SK-N-SH treated with all-trans-retinoic acid at 6 μM for 48 hours (cell line): ENCODE measurements around the gene DENND1A.

Experiments used
- ATAC-seq: fragments of 200-7000 bp; cut with Tn5 transposase; 3 replicates; pipeline ENCODE4 v1.9.1; 2020; ENCODE audit warnings: mild to moderate bottlenecking, moderate library complexity
- ARNTL ChIP-seq: fragments of 450-650 bp; formaldehyde crosslinking; IDR thresholded peaks from 2 replicates; pipeline ENCODE4 v1.5.0; 2020; ENCODE audit warnings: low read depth, mild to moderate bottlenecking, moderate library complexity, borderline replicate concordance
- BACH2 ChIP-seq: fragments of 250-450 bp; sonication (Bioruptor Pico); IDR thresholded peaks from 2 replicates; pipeline ENCODE4 v1.9.0; 2021; ENCODE audit warnings: mild to moderate bottlenecking, borderline replicate concordance
- CSDC2 ChIP-seq: fragments of 250-450 bp; sonication (Bioruptor Pico); IDR thresholded peaks from 2 replicates; pipeline ENCODE4 v1.5.0; 2020; ENCODE audit warnings: mild to moderate bottlenecking, moderate library complexity
- CSRNP3 ChIP-seq: fragments of 250-450 bp; sonication (Bioruptor Pico); IDR thresholded peaks from 2 replicates; pipeline ENCODE4 v1.5.1; 2021; ENCODE audit warnings: mild to moderate bottlenecking, moderate library complexity
- ESRRG ChIP-seq: fragments of 250-450 bp; sonication (Bioruptor Pico); IDR thresholded peaks from 2 replicates; pipeline ENCODE4 v1.6.1; 2021; ENCODE audit warnings: mild to moderate bottlenecking
- GLIS3 ChIP-seq: fragments of 250-450 bp; sonication (Bioruptor Pico); IDR thresholded peaks from 2 replicates; pipeline ENCODE4 v1.5.0; 2020; ENCODE audit warnings: mild to moderate bottlenecking, moderate library complexity
- ISL1 ChIP-seq: fragments of 250-450 bp; sonication (Bioruptor Pico); IDR thresholded peaks from 2 replicates; pipeline ENCODE4 v2.1.2; 2022; ENCODE audit warnings: mild to moderate bottlenecking, moderate library complexity
- PATZ1 ChIP-seq: fragments of 250-450 bp; sonication (Bioruptor Pico); IDR thresholded peaks from 2 replicates; pipeline ENCODE4 v1.8.0; 2020; ENCODE audit warnings: mild to moderate bottlenecking, moderate library complexity, borderline replicate concordance
- PPARA ChIP-seq: fragments of 250-450 bp; sonication (Bioruptor Pico); IDR thresholded peaks from 2 replicates; pipeline ENCODE4 v1.5.0; 2020; ENCODE audit warnings: mild to moderate bottlenecking, borderline replicate concordance
- RARB ChIP-seq: fragments of 250-450 bp; sonication (Bioruptor Pico); IDR thresholded peaks from 2 replicates; pipeline ENCODE4 v1.8.0; 2021; ENCODE audit warnings: mild to moderate bottlenecking, moderate library complexity
- SNAI2 ChIP-seq: fragments of 250-450 bp; sonication (Bioruptor Pico); IDR thresholded peaks from 2 replicates; pipeline ENCODE4 v1.5.0; 2020; ENCODE audit warnings: mild to moderate bottlenecking, moderate library complexity
- TCF4 ChIP-seq: fragments of 250-450 bp; sonication (Bioruptor Pico); IDR thresholded peaks from 2 replicates; pipeline ENCODE4 v1.8.0; 2021; ENCODE audit warnings: mild to moderate bottlenecking, moderate library complexity, borderline replicate concordance
- TOX ChIP-seq: fragments of 250-450 bp; sonication (Bioruptor Pico); IDR thresholded peaks from 2 replicates; pipeline ENCODE4 v1.8.0; 2021; ENCODE audit warnings: mild to moderate bottlenecking, moderate library complexity, borderline replicate concordance
- TSHZ2 ChIP-seq: fragments of 250-450 bp; sonication (Bioruptor Pico); IDR thresholded peaks from 2 replicates; pipeline ENCODE4 v1.5.0; 2020; ENCODE audit warnings: mild to moderate bottlenecking, moderate library complexity
- ZC3H10 ChIP-seq: fragments of 250-450 bp; sonication (Bioruptor Pico); IDR thresholded peaks from 2 replicates; pipeline ENCODE4 v1.5.1; 2021; ENCODE audit warnings: mild to moderate bottlenecking, moderate library complexity
- ZFP3 ChIP-seq: fragments of 250-450 bp; sonication (Bioruptor Pico); IDR thresholded peaks from 2 replicates; pipeline ENCODE4 v1.5.0; 2020; ENCODE audit warnings: mild to moderate bottlenecking, moderate library complexity
- ZFP30 ChIP-seq: fragments of 450-650 bp; formaldehyde crosslinking; IDR thresholded peaks from 2 replicates; pipeline ENCODE4 v1.5.0; 2022; ENCODE audit warnings: mild to moderate bottlenecking, moderate library complexity
- ZNF70 ChIP-seq: fragments of 450-650 bp; formaldehyde crosslinking; IDR thresholded peaks from 2 replicates; pipeline ENCODE4 v1.5.0; 2020; ENCODE audit warnings: mild to moderate bottlenecking, moderate library complexity
- ZNF8 ChIP-seq: fragments of 450-650 bp; formaldehyde crosslinking; IDR thresholded peaks from 2 replicates; pipeline ENCODE4 v1.5.0; 2020; ENCODE audit warnings: mild to moderate bottlenecking, moderate library complexity
- TF ChIP-seq, protein P1 (sequence below): fragments of 250-450 bp; sonication (Bioruptor Pico); IDR thresholded peaks from 2 replicates; pipeline ENCODE4 v1.8.0; 2021; ENCODE audit warnings: low read depth, mild to moderate bottlenecking, moderate library complexity, borderline replicate concordance
- TF ChIP-seq, protein P2 (sequence below): fragments of 250-450 bp; sonication (Bioruptor Pico); IDR thresholded peaks from 2 replicates; pipeline ENCODE4 v1.5.1; 2020; ENCODE audit warnings: low read depth, mild to moderate bottlenecking, moderate library complexity

Gene DENND1A

DNA sequence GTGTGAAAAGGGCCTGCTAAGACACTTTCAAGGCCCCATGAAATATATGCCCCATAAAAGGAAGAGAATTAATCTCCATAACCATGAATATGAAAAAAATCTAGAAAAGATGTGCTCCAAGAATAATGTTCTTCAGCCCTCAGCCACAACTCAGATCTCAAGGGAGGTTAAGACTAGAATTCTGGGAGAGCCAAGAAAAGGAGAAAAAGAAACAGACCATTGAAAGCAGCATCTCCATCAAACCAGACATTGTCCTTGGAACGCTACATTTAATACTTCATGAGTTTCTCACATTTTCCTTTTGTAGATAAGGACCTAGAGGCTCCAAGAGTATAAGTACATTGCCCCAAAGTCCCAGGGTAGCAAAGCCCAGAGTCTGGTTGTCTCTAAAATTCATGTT, 270.6 kb downstream of the DENND1A start:
- TF ChIP-seq PATZ1 (CRISPR knock-in tag) (no peak), ZNF70 (CRISPR knock-in tag) (no peak)
- ATAC-seq, result no peak

DNA sequence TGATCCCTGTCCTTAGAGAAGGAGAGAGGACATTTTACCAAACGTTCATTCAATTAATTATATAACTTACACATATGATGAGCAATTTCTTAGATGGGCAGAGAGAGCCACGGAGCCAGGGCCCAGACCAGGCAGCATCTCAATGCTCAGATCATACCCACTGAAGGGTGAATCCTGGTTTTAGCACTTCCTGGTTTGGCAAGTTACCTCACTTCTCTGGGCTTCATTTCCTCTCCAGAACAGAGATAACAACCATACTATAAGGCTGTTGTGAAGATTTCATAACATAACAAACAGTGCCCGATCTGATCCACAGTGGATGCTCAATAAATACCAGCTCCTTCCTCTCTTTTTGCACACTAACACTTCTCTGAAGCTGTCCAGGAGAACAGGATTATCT, 271.1 kb downstream of the DENND1A start:
- TF ChIP-seq RARB (no peak), CSRNP3 (no peak), TCF4 (CRISPR knock-in tag) (no peak), TOX (CRISPR knock-in tag) (no peak), PATZ1 (CRISPR knock-in tag) (no peak), BACH2 (no peak), ARNTL (no peak), PPARA (CRISPR knock-in tag) (no peak), ZNF70 (CRISPR knock-in tag) (no peak), SNAI2 (no peak), ISL1 (CRISPR knock-in tag) (no peak), ZNF8 (CRISPR knock-in tag) (no peak), GLIS3 (no peak), ZC3H10 (CRISPR knock-in tag) (no peak), ESRRG (CRISPR knock-in tag) (no peak), ZFP3 (CRISPR knock-in tag) (no peak), TSHZ2 (CRISPR knock-in tag) (no peak)
- TF ChIP-seq, protein P1, sequence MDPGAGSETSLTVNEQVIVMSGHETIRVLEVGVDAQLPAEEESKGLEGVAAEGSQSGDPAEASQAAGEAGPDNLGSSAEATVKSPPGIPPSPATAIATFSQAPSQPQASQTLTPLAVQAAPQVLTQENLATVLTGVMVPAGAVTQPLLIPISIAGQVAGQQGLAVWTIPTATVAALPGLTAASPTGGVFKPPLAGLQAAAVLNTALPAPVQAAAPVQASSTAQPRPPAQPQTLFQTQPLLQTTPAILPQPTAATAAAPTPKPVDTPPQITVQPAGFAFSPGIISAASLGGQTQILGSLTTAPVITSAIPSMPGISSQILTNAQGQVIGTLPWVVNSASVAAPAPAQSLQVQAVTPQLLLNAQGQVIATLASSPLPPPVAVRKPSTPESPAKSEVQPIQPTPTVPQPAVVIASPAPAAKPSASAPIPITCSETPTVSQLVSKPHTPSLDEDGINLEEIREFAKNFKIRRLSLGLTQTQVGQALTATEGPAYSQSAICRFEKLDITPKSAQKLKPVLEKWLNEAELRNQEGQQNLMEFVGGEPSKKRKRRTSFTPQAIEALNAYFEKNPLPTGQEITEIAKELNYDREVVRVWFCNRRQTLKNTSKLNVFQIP (CRISPR knock-in tag), result no peak
- TF ChIP-seq, protein P2, sequence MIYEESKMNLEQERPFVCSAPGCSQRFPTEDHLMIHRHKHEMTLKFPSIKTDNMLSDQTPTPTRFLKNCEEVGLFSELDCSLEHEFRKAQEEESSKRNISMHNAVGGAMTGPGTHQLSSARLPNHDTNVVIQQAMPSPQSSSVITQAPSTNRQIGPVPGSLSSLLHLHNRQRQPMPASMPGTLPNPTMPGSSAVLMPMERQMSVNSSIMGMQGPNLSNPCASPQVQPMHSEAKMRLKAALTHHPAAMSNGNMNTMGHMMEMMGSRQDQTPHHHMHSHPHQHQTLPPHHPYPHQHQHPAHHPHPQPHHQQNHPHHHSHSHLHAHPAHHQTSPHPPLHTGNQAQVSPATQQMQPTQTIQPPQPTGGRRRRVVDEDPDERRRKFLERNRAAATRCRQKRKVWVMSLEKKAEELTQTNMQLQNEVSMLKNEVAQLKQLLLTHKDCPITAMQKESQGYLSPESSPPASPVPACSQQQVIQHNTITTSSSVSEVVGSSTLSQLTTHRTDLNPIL, result no peak
- no peak for ATAC-seq

- no peak for ATAC-seq
- no peak for TF ChIP-seq CSDC2 (CRISPR knock-in tag)
- no peak for TF ChIP-seq ZFP30 (CRISPR knock-in tag)
- no peak for TF ChIP-seq GLIS3
- TF ChIP-seq CSRNP3, result no peak
- TF ChIP-seq BACH2, result no peak
- no peak for TF ChIP-seq ARNTL
- TF ChIP-seq TSHZ2 (CRISPR knock-in tag), result no peak
- TF ChIP-seq, protein P1 (CRISPR knock-in tag), result no peak
- TF ChIP-seq, all 23 proteins: peak for 0
Observed at GRCh38 chr9:123657941-123658340, 272.0 kb downstream of the DENND1A start.
